ENCODE results near the gene CFL1.
A peak's percentile ranks its signal among the peaks of the same experiment; 100 is the strongest.

The CFL1 gene

GRCh38 chr11:65829459-65829858 is 28.5 kb downstream of the CFL1 start:
- no peak for DNase-seq

- DNase-seq, result no peak
Measured at GRCh38 chr11:65826984-65827735, 30.8 kb downstream of the CFL1 start.

GRCh38 chr11:65822776-65823528 is 35.0 kb downstream of the CFL1 start:
- DNase-seq, result no peak

GRCh38 chr11:65821107-65821506 is 36.9 kb downstream of the CFL1 start:
- no peak for DNase-seq

- peak; percentile 95 for DNase-seq
Measured at GRCh38 chr11:65817835-65818680, 39.9 kb downstream of the CFL1 start.

GRCh38 chr11:65817312-65817834 is 40.6 kb downstream of the CFL1 start:
- DNase-seq, result no peak

GRCh38 chr11:65816696-65817095 is 41.3 kb downstream of the CFL1 start:
- no peak for DNase-seq

GRCh38 chr11:65814986-65815565 is 42.9 kb downstream of the CFL1 start:
- no peak for DNase-seq

GRCh38 chr11:65814131-65814985 is 43.6 kb downstream of the CFL1 start:
- DNase-seq, result no peak

GRCh38 chr11:65811764-65812475 is 46.1 kb downstream of the CFL1 start:
- DNase-seq, result no peak

- no peak for DNase-seq
Measured at GRCh38 chr11:65810046-65810868, 47.7 kb downstream of the CFL1 start.

GRCh38 chr11:65809496-65809895 is 48.5 kb downstream of the CFL1 start:
- no peak for DNase-seq

- DNase-seq, result no peak
Measured at GRCh38 chr11:65808744-65809341, 49.1 kb downstream of the CFL1 start.

- DNase-seq, result no peak
Measured at GRCh38 chr11:65806979-65807378, 51.0 kb downstream of the CFL1 start.
